ENCODE data around the gene STK39.

STK39 gene

GRCh38 chr2:167937403-167937802 lies 310.0 kb downstream of the STK39 start:
- Histone ChIP-seq H3K27ac (replicated peaks) (no peak overlapping the region), H3K27me3 (ENCODE audit: insufficient read depth, poor library complexity, severe bottlenecking) (peaks cover 6% of the 10 kb centered on the region), H3K4me3 (replicated peaks; ENCODE audit: insufficient read depth, low read length) (no peak overlapping the region)
- DNase-seq (ENCODE audit: low read depth in 1 of 2, low spot score in 1 of 2), result no peak
- TF ChIP-seq POLR2AphosphoS5 (IDR thresholded peaks at IDR 0.05; ENCODE audit: low read depth), result no peak
- no peak for TF ChIP-seq SPI1 (IDR thresholded peaks at IDR 0.05; ENCODE audit: borderline replicate concordance, low read depth)

GRCh38 chr2:167935803-167936110 lies 311.6 kb downstream of the STK39 start:
- TF ChIP-seq REST (IDR thresholded peaks at IDR 0.05; ENCODE audit: insufficient replicate concordance, low read depth) (no peak), SPI1 (IDR thresholded peaks at IDR 0.05; ENCODE audit: borderline replicate concordance, low read depth) (no peak), GABPA (IDR thresholded peaks at IDR 0.05; ENCODE audit: low read depth) (no peak), CTCF (IDR thresholded peaks at IDR 0.05; ENCODE audit: insufficient read depth, low read length) (no peak), POLR2AphosphoS5 (IDR thresholded peaks at IDR 0.05; ENCODE audit: low read depth) (no peak)
- no peak for DNase-seq (ENCODE audit: low read depth in 1 of 2, low spot score in 1 of 2)
- H3K4me3 ChIP-seq (replicated peaks; ENCODE audit: insufficient read depth, low read length), result no peak overlapping the region

GRCh38 chr2:167933097-167933814 lies 314.1 kb downstream of the STK39 start:
- TF ChIP-seq GABPA (IDR thresholded peaks at IDR 0.05; ENCODE audit: low read depth), result no peak
- TF ChIP-seq SPI1 (IDR thresholded peaks at IDR 0.05; ENCODE audit: borderline replicate concordance, low read depth), result no peak
- TF ChIP-seq CTCF (IDR thresholded peaks at IDR 0.05; ENCODE audit: insufficient read depth, low read length), result no peak
- no peak for TF ChIP-seq POLR2AphosphoS5 (IDR thresholded peaks at IDR 0.05; ENCODE audit: low read depth)
- TF ChIP-seq REST (IDR thresholded peaks at IDR 0.05; ENCODE audit: insufficient replicate concordance, low read depth), result no peak
- no peak overlapping the region for H3K4me3 ChIP-seq (replicated peaks; ENCODE audit: insufficient read depth, low read length)
- no peak overlapping the region for H3K27ac ChIP-seq (replicated peaks)
- peaks cover 5% of the 10 kb centered on the region for H3K27me3 ChIP-seq (ENCODE audit: insufficient read depth, poor library complexity, severe bottlenecking)
- DNase-seq (ENCODE audit: low read depth in 1 of 2, low spot score in 1 of 2), result no peak

More at GRCh38 chr2:167935803-167936110, 311.6 kb downstream of the STK39 start:
- no peak overlapping the region for H3K27ac ChIP-seq (replicated peaks)
- peaks cover 6% of the 10 kb centered on the region for H3K27me3 ChIP-seq (ENCODE audit: insufficient read depth, poor library complexity, severe bottlenecking)

- no peak overlapping the region for H3K4me3 ChIP-seq (replicated peaks; ENCODE audit: insufficient read depth, low read length)
- TF ChIP-seq SPI1 (IDR thresholded peaks at IDR 0.05; ENCODE audit: borderline replicate concordance, low read depth), result no peak
- no peak for TF ChIP-seq REST (IDR thresholded peaks at IDR 0.05; ENCODE audit: insufficient replicate concordance, low read depth)
- TF ChIP-seq GABPA (IDR thresholded peaks at IDR 0.05; ENCODE audit: low read depth), result no peak
- no peak for TF ChIP-seq POLR2AphosphoS5 (IDR thresholded peaks at IDR 0.05; ENCODE audit: low read depth)
- no peak for TF ChIP-seq CTCF (IDR thresholded peaks at IDR 0.05; ENCODE audit: insufficient read depth, low read length)
- no peak overlapping the region for H3K27ac ChIP-seq (replicated peaks)
Measured at GRCh38 chr2:167932123-167932693, 315.2 kb downstream of the STK39 start.

More at GRCh38 chr2:167932123-167932693, 315.2 kb downstream of the STK39 start:
- no peak for DNase-seq (ENCODE audit: low read depth in 1 of 2, low spot score in 1 of 2)
- H3K27me3 ChIP-seq (ENCODE audit: insufficient read depth, poor library complexity, severe bottlenecking), result no peaks in the 10 kb centered on the region

All from HL-60 (cell line).